ENCODE results near the gene ABCC8. TPM values are rescaled to one million over a fixed set of nuclear protein-coding genes. Genes with fewer than 3 reads are reported as not detected.

The ABCC8 gene
- total RNA-seq, 1 experiment from 2014 or later, result 2.4 TPM

DNA sequence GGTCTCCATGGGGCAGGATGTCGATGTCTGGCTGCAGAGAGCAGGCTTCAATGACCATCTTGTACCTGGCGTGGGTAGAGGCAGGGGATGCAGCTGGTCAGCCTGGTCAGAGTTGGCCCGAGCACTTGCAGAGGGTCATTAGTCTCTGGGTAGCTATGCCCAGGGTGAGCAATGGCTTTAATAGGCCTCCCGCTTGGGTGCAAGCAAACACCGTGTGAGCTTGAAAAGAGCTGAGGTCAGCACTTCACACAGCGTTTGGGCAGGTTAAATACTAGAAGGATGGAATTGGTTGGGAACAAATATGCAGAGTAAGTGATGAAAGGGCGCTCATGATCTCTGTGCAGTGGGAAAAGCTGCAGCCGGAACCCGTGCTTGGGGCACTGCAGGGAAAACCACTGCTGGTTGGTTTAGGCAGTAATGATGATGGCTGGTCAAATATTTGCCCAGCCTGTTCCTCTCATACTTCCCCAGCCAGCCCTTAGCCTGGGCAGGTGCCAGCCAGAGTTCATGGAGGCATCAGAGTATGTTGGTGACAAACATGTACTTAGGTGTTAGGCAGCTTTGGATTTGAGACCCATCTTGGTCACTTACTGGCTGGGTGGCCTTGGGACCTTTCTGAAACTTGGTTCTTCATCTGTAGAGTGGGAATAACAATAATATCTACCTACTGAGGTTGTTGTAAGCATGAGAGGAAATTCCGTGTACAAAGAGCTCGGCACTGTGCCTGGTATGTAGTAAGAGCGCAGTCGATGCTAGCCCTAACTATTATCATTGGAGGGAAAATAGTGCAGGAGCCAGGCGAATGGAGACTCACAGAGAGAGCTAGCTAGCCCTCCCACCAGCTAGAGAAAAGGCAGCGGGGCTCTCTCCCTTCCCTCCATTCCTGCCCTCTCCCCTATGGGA lies 63.0 kb downstream of the ABCC8 start:
- H3K4ac ChIP-seq (ENCODE audit: low read depth, low read length), result no peak overlapping the region
- no peaks in the 10 kb centered on the region for H3K36me3 Mint-ChIP-seq (ENCODE audit: insufficient read depth in 1 of 3, low read depth in 3 of 3)
- H3K23me2 ChIP-seq (ENCODE audit: insufficient read length, low read depth, low read length, poor library complexity, severe bottlenecking), result no peaks in the 10 kb centered on the region
- H2AFZ ChIP-seq (ENCODE audit: low read length), result no peak overlapping the region
- no peak overlapping the region for H2BK20ac ChIP-seq (ENCODE audit: low read depth, low read length, poor library complexity, severe bottlenecking)
- H2BK15ac ChIP-seq (ENCODE audit: low read depth, low read length), result no peak overlapping the region
- no peak overlapping the region for H3K4me2 ChIP-seq (ENCODE audit: insufficient read depth, insufficient read length, low read length)
- H4K91ac ChIP-seq (ENCODE audit: insufficient read length, low read depth, low read length), result no peak overlapping the region
- DNase-seq, result no peak
- no peaks in the 10 kb centered on the region for H3K79me2 ChIP-seq (ENCODE audit: insufficient read depth, low read length)
- TF ChIP-seq, protein P1, sequence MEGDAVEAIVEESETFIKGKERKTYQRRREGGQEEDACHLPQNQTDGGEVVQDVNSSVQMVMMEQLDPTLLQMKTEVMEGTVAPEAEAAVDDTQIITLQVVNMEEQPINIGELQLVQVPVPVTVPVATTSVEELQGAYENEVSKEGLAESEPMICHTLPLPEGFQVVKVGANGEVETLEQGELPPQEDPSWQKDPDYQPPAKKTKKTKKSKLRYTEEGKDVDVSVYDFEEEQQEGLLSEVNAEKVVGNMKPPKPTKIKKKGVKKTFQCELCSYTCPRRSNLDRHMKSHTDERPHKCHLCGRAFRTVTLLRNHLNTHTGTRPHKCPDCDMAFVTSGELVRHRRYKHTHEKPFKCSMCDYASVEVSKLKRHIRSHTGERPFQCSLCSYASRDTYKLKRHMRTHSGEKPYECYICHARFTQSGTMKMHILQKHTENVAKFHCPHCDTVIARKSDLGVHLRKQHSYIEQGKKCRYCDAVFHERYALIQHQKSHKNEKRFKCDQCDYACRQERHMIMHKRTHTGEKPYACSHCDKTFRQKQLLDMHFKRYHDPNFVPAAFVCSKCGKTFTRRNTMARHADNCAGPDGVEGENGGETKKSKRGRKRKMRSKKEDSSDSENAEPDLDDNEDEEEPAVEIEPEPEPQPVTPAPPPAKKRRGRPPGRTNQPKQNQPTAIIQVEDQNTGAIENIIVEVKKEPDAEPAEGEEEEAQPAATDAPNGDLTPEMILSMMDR (conservative IDR thresholded peaks at IDR 0.05), result no peak
- H3K27me3 Mint-ChIP-seq (ENCODE audit: low read depth), result peaks cover 56% of the 10 kb centered on the region
- H3K79me1 ChIP-seq (ENCODE audit: insufficient read depth, low read depth, low read length, poor library complexity, severe bottlenecking), result no peaks in the 10 kb centered on the region
- no peak overlapping the region for H2BK120ac ChIP-seq (ENCODE audit: low read depth, low read length, poor library complexity, severe bottlenecking)
- H3K27ac Mint-ChIP-seq, result no peak overlapping the region; a peak in 1 of 7 replicates
- no peak overlapping the region for H3K4me3 Mint-ChIP-seq
- no peak overlapping the region for H3K9ac ChIP-seq (ENCODE audit: extremely low read depth, insufficient read length, low read length)
- H3K14ac ChIP-seq (ENCODE audit: insufficient read depth, low read length), result no peak overlapping the region
- H2BK12ac ChIP-seq (ENCODE audit: insufficient read length, low read depth, low read length), result no peak overlapping the region
- H3K56ac ChIP-seq (ENCODE audit: insufficient read length, low read depth, low read length), result no peak overlapping the region
- H4K5ac ChIP-seq (ENCODE audit: insufficient read length, low read depth, low read length), result no peak overlapping the region
- H3K9me3 ChIP-seq (ENCODE audit: control insufficient read depth, low read depth, low read length), result no peaks in the 10 kb centered on the region
- peaks cover 11 to 23% of the 10 kb centered on the region in 2 experiments for H3K4me1 Mint-ChIP-seq
- no peak overlapping the region for H2BK5ac ChIP-seq (ENCODE audit: insufficient read length, low read length)
- H4K20me1 ChIP-seq (ENCODE audit: control insufficient read depth, insufficient read depth, insufficient read length), result no peaks in the 10 kb centered on the region
- H3T11ph ChIP-seq (ENCODE audit: low read length), result no peak overlapping the region
- no peaks in the 10 kb centered on the region for H3K4me1 ChIP-seq (ENCODE audit: insufficient read depth, low read length)
- peaks cover 0 to 3% of the 10 kb centered on the region in 2 experiments; a peak in 1 of 5 replicates for H3K9me3 Mint-ChIP-seq
- H3K18ac ChIP-seq (ENCODE audit: insufficient read length, low read depth, low read length), result no peak overlapping the region
- no peak overlapping the region for H3K23ac ChIP-seq (ENCODE audit: insufficient read length, low read depth, low read length)
- H4K8ac ChIP-seq (replicated peaks; ENCODE audit: insufficient read length, low read depth, low read length), result no peak overlapping the region
- H3K27ac ChIP-seq (ENCODE audit: insufficient read length, low read depth, low read length), result no peak overlapping the region
- no CpG with 5 or more reads among the region's 15 CpGs for WGBS (ENCODE audit: extremely low coverage, insufficient read length, low lambda C conversion rate)
- no peak overlapping the region for H2AK5ac ChIP-seq (ENCODE audit: insufficient read length, low read length)
- no peaks in the 10 kb centered on the region for H3K27me3 ChIP-seq (ENCODE audit: insufficient read depth, low read length)

All from H9 (cell line).